GM18868 (cell line): Measurements from ENCODE around the gene IGSF10.
"Not testable (repeated sequence)": the region's sequence is repeated elsewhere in the genome, so short reads cannot be mapped to it uniquely, and the experiment has no call there.

Experiments used
- ATAC-seq: cut with Tn5 transposase; IDR thresholded peaks from one replicate; pipeline ENCODE4 v1.9.1; 2021; ENCODE audit warnings: mild to moderate bottlenecking, moderate library complexity; ENCODE audit not compliant: unreplicated experiment

Gene IGSF10, protein sequence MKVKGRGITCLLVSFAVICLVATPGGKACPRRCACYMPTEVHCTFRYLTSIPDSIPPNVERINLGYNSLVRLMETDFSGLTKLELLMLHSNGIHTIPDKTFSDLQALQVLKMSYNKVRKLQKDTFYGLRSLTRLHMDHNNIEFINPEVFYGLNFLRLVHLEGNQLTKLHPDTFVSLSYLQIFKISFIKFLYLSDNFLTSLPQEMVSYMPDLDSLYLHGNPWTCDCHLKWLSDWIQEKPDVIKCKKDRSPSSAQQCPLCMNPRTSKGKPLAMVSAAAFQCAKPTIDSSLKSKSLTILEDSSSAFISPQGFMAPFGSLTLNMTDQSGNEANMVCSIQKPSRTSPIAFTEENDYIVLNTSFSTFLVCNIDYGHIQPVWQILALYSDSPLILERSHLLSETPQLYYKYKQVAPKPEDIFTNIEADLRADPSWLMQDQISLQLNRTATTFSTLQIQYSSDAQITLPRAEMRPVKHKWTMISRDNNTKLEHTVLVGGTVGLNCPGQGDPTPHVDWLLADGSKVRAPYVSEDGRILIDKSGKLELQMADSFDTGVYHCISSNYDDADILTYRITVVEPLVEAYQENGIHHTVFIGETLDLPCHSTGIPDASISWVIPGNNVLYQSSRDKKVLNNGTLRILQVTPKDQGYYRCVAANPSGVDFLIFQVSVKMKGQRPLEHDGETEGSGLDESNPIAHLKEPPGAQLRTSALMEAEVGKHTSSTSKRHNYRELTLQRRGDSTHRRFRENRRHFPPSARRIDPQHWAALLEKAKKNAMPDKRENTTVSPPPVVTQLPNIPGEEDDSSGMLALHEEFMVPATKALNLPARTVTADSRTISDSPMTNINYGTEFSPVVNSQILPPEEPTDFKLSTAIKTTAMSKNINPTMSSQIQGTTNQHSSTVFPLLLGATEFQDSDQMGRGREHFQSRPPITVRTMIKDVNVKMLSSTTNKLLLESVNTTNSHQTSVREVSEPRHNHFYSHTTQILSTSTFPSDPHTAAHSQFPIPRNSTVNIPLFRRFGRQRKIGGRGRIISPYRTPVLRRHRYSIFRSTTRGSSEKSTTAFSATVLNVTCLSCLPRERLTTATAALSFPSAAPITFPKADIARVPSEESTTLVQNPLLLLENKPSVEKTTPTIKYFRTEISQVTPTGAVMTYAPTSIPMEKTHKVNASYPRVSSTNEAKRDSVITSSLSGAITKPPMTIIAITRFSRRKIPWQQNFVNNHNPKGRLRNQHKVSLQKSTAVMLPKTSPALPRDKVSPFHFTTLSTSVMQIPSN (N-terminal part only)

DNA sequence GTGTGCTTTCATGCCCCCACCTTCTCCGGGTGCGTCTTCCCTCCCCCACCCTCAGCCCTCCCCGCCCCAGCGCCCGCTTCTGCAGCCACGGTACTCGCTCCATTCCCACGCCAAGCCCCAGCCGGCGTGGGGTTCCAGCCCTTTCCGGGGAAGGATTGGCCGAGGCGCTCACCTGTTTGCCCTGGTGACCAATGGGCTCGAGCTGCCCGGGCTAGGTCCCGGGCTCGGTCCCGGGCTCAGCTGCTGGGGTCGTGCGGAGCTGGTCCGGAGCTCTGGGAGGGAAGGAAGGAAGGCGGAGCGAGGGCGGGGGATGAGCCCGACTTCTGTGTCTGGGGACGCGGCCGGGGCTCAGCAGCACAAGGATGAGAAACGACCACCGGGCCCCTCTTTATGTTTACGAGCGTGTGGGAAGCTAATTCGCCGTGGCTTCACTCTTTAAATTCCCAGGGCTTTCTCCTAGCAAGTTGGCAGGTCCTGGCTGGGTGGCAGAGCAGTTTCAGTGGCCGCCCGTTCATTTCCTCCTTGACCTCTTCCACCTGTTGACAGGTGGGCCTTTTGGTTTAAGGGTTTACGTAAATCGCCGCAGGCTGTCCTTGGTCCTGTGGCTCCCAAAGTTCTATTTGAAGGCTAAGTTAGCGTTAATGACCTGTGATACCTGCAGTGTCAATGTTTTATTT is at the start of gene IGSF10:
Gene IGSF10 (minus strand): TSS at position 288 of the 677 bp plus-strand sequence. CDS start 2,352 bp downstream, outside the sequence.
- no peak for ATAC-seq

- not testable (repeated sequence) for ATAC-seq
These were observed 48.7 kb upstream of the IGSF10 start for GRCh38 chr3:151509468-151510135.

DNA sequence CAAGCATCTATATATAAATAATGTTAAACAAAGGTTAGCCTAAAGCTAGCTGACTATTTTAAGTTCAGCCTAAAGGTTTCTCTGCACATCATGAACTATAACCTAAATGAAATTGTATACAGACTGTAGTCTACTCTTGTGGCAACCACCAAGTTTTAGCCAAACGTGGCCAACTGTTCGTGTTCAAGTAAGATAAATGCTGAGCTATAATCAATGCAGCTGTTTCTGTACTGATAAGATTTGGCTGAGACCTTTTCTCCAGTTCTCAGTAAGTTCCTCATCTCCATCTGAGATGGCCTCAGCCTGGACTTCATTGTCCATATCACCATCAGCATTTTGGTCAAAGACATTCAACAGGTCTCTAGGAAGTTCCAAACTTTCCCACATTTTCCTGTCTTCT is 43.7 kb upstream of the IGSF10 start:
- ATAC-seq, result no peak

- no peak for ATAC-seq
These were observed 42.2 kb upstream of the IGSF10 start for GRCh38 chr3:151503074-151503473.

DNA sequence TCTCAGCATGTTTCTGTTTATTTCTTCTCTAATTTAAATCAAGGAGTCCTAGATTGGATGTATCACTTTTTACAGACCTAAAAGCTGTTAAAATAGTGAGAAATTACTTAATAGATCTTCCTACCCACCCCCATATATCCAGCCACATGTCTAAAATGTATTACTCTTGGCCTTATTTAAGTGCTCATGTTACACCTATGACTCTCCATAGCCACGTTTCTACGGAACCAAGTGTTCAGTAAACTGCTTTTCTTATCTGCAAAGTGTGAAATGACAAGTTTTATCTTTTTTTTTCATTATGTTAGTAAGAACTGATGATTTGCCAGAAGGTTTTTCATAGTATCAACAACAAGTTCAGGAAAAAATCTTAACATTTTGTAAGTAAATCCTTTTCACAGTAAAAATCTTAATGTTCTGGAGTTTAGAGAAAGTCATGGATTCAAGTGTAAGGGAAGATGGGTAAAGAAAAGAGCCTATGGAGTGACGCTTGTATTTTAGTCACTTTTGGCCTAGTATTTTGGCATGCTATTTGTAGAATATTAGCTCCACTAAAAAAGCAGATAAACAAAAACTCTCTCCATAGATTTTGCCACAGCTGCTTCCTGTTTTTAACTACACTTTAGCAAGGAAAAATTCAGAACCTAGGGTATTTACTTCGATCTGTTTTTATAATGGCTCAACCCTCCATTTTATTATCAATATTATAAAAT is 41.2 kb upstream of the IGSF10 start:
- ATAC-seq, result no peak

- no peak for ATAC-seq
These were observed 40.5 kb upstream of the IGSF10 start for GRCh38 chr3:151501171-151501922.

GRCh38 chr3:151499168-151499567 is 38.3 kb upstream of the IGSF10 start:
- ATAC-seq, result no peak

- ATAC-seq, result no peak
These were observed 30.7 kb upstream of the IGSF10 start for GRCh38 chr3:151491525-151491924.

DNA sequence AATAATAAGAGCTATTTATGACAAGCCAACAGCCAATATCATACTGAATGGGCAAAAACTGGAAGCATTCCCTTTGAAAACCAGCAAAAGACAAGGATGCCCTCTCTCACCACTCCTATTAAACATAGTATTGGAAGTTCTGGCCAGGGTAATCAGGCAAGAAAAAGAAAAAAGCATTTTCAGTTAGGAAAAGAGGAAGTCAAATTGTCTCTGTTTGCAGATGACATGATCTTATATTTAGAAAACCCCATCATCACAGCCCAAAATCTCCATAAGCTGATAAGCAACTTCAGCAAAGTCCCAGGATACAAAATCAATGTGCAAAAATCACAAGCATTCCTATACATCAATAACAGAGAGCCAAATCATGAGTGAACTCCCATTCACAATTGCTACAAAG is 27.0 kb upstream of the IGSF10 start:
- ATAC-seq, result not testable (repeated sequence)

GRCh38 chr3:151483961-151484520 is 23.2 kb upstream of the IGSF10 start:
- ATAC-seq, result no peak

GRCh38 chr3:151483488-151483887 is 22.6 kb upstream of the IGSF10 start:
- ATAC-seq, result no peak

DNA sequence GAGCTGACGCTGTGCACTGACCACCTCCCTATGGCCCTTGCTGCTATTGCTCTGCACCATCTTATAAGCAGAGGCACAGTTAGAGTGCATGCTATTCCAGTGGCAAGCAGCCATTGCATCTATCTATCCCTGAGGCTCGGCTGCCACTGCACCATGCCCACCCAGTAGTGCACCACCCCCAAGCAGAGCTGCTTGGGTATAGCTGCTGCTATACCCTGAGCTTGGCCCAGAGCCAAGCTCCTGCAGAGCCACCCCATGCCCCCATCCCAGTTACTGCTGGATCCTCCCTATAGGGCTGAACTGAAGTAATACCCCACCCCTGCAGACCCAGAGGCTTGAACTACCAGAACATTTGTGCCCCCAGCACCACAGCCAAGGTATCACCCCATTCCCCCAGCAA is 19.6 kb upstream of the IGSF10 start:
- no peak for ATAC-seq

DNA sequence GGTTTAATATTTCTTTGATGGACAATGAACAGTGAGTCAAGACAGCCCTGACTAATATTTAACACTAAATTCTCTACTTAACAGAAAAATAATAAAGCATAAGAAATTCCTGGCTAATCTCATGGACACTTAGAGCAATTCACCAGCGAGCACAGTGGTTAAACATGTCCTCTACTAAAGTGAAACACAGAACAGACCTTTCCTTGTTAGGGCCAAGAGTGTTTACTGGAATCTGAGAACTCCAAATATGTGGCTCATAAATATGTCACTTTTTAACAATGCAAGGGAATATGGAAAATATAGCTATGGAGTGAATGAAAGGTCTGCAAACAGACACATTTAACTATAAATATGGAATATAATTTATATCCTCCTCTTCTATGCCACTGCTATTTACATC is 18.6 kb upstream of the IGSF10 start:
- ATAC-seq, result no peak

- ATAC-seq, result no peak
These were observed 17.5 kb upstream of the IGSF10 start for GRCh38 chr3:151478335-151478697.

- ATAC-seq, result no peak
These were observed 16.9 kb upstream of the IGSF10 start for GRCh38 chr3:151477591-151478334.

DNA sequence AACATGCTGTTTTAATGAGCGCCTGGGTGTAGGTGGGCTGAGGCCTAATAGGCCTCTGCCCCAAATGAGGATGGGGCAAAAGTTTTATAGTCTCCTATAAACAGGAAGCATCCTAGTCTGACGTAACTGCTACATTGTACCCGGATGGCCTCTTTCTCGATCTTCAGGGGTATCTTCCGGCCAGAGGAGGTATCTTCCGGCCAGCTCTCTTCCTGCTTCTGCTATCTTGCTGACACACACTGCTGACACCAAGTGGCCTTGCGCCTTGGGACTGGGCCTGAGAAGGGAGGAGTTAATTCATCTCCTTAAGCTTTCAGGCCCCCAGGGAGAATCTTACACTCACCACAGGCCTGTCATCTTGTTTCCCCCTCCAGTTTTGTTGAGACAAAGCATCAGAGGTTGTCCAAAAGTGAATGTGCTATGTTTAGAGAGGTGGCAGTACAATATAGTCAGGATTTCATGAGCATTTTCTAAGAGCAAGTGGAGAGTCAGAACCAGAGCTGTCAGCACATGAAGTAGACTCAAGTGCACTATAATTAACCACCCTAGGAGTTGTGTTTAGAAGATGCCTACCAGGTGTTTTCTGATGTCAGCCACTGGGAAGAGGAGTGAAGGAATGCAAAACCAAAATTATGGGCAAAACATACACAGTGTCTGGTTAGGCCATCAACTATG is 15.6 kb upstream of the IGSF10 start:
- ATAC-seq, result no peak

DNA sequence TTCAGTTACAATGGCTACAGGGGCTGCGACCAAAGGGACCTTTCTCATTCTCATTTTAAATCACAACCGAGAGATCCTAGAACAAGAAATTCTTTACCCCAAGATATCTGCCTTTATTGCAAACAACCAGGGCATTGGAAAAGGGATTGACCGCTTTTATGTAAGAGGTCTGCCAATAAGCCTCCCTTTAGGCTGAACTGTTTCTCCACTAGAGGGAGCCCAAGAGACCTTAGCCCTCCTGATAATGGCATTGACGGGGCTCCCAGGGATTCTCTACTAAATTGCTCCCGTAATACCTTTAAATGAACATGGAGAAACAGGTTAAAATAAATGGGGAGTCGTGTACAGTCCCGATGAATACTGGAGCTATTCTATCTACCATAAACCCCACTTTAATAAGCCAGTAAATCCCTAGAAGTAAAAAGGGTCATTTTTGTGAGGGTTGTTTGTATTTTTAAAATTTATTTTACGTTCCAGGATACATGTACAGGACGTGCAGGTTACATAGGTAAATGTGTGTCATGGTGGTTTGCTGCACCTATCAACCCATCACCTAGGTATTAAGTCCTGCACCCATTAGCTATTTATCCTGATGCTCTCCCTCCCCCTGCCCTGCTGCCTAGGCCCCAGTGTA is 7.5 kb upstream of the IGSF10 start:
- ATAC-seq, result peak; percentile 81
